Cardiac fibroblast (primary cell): ENCODE measurements around the gene ENGASE.

Experiments used
- DNase-seq, 2 donors: peaks; one replicate each; pipeline versions ENCODE4 v3.0.0 to v3.0.0-alpha.2; 2010; ENCODE audit warnings: low read depth in 2 of 2
- H3K4me3 ChIP-seq, 2 donors: replicated peaks in 1 of 2; 1 replicate in 1 of 2; 2 replicates in 1 of 2; pipeline ENCODE4 v1.5.1; 2011; ENCODE audit warnings: low read depth in 2 of 2, low read length in 2 of 2, mild to moderate bottlenecking in 2 of 2, moderate library complexity in 1 of 2
- CTCF ChIP-seq: IDR thresholded peaks from one replicate; pipeline ENCODE4 v1.5.1; 2011; ENCODE audit warnings: low read depth, mild to moderate bottlenecking, low read length, inconsistent platforms

The ENGASE gene

DNA sequence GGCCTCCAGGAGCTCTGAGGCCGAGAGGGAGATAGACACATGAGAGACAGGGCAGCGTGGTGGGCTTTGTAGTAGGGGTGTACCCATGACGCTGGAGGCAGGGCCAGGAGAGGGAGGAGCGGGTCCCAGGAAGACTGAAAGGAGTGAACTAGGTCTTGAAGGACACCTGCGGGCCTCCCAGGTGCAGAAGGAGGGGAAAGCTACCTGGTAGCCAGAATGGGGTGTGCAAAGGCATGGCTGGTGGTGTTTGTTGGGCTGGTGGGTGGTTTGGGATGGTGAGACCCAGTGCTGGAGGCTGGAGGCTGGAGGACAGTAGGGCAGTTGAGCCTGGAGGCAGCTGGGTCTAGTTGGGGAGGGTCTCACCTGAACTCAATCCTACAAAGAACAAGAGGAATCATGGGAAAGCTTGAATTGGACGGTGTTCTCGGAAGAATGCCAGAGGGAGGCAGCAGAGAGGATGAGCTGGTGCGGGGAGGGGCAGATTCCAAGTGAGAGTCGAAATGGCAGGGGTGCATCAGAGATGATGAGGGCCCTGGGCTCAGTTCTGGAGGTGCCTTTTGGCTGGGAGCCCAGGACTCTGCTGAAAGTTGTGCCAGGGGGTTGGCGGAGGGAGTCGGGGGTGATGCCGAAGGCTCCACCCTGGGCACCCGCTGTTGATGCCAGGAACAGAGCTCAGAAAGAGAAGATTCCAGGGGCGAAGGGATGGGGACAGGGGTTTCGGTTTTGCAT is 29.5 kb upstream of the ENGASE start:
- no peak overlapping the region for H3K4me3 ChIP-seq
- no peak for DNase-seq
- TF ChIP-seq CTCF: no peak

DNA sequence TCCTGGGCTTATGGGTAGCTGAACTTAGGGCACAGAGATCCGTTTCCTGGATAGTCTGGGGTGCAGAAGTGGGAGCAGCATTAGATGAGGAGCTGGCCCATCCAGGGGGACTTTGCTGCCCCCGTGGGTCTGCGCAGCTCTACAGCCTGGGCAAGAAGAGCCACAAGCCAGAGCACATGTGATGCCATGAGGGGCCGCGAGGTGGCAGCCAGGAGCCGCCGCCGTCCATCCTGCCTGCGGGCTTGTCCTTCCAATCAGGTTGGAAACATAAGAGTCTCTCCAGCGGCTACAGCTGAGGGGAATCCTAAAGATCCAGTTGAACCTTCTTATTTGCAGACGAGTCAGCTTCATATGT is 28.8 kb upstream of the ENGASE start:
- DNase-seq: peak; percentile 84

GRCh38 chr17:79046197-79046915 is 28.3 kb upstream of the ENGASE start:
- DNase-seq: no peak
- no peak for TF ChIP-seq CTCF

More for the DNA sequence above, 28.8 kb upstream of the ENGASE start:
- peak; percentile 98 for TF ChIP-seq CTCF
- no peak overlapping the region for H3K4me3 ChIP-seq

GRCh38 chr17:79046916-79047280 is 27.7 kb upstream of the ENGASE start:
- no peak overlapping the region for H3K4me3 ChIP-seq
- no peak for DNase-seq

More at GRCh38 chr17:79046197-79046915, 28.3 kb upstream of the ENGASE start:
- no peak overlapping the region for H3K4me3 ChIP-seq

DNA sequence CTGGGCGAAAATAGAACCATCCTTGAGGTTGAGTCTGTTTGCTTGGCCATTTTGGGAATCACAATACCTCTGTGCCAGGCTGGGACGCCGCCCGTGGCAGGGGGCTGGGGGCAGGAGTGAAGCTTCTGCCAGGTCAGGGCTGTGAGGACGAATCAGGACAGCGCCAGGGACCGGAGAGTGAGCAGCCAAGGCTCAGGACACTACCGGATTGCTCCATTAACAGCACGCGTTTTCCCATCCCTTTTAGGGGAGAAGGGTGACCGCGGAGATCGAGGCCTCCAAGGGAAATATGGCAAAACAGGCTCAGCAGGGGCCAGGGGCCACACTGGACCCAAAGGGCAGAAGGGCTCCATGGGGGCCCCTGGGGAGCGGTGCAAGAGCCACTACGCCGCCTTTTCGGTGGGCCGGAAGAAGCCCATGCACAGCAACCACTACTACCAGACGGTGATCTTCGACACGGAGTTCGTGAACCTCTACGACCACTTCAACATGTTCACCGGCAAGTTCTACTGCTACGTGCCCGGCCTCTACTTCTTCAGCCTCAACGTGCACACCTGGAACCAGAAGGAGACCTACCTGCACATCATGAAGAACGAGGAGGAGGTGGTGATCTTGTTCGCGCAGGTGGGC is 27.2 kb upstream of the ENGASE start:
- no peak overlapping the region for H3K4me3 ChIP-seq
- no peak for DNase-seq
- no peak for TF ChIP-seq CTCF

More at GRCh38 chr17:79046916-79047280, 27.7 kb upstream of the ENGASE start:
- no peak for TF ChIP-seq CTCF

- peak in 1 of 2 donors; percentile 72 for DNase-seq
- TF ChIP-seq CTCF: no peak
- H3K4me3 ChIP-seq: no peak overlapping the region
These were observed 26.4 kb upstream of the ENGASE start for GRCh38 chr17:79047923-79048825.
